RWPE2 (cell line): ENCODE measurements around the gene PIEZO1.
A peak's percentile ranks its signal among the peaks of the same experiment; 100 is the strongest.

Experiments
- ATAC-seq: fragments of 200-7000 bp; cut with Tn5 transposase; 3 replicates; pipeline ENCODE4 v1.9.1; 2021; ENCODE audit warnings: low read depth
- DNase-seq: peaks from one replicate; pipeline ENCODE4 v3.0.0-alpha.2; 2020; ENCODE audit warnings: low spot score
- H3K27ac ChIP-seq: fragments of 450-650 bp; 2 replicates; pipeline ENCODE4 v1.5.1; 2017; ENCODE audit warnings: mild to moderate bottlenecking; ENCODE audit not compliant: poor library complexity, severe bottlenecking
- H3K27me3 ChIP-seq: fragments of 250-450 bp; sonication (Bioruptor Pico); 2 replicates; pipeline ENCODE4 v1.5.1; 2021; ENCODE audit warnings: mild to moderate bottlenecking, moderate library complexity; ENCODE audit not compliant: insufficient read depth, poor library complexity, severe bottlenecking
- H3K36me3 ChIP-seq: fragments of 250-450 bp; sonication (Bioruptor Pico); 2 replicates; pipeline ENCODE4 v1.5.1; 2020; ENCODE audit warnings: low read depth, mild to moderate bottlenecking, moderate library complexity
- H3K4me1 ChIP-seq: fragments of 250-450 bp; sonication (Bioruptor Pico); 2 replicates; pipeline ENCODE4 v1.5.1; 2021; ENCODE audit warnings: mild to moderate bottlenecking, moderate library complexity; ENCODE audit not compliant: insufficient read depth, poor library complexity, severe bottlenecking
- H3K4me3 ChIP-seq: fragments of 250-450 bp; sonication (Bioruptor Pico); 2 replicates; pipeline ENCODE4 v1.5.1; 2021; ENCODE audit warnings: mild to moderate bottlenecking, moderate library complexity; ENCODE audit not compliant: severe bottlenecking
- H3K9me3 ChIP-seq: fragments of 250-450 bp; sonication (Bioruptor Pico); 2 replicates; pipeline ENCODE4 v1.5.1; 2021; ENCODE audit warnings: mild to moderate bottlenecking, moderate library complexity; ENCODE audit not compliant: severe bottlenecking
- CTCF ChIP-seq: fragments of 450-650 bp; IDR thresholded peaks from one replicate; pipeline ENCODE4 v1.5.1; 2017; ENCODE audit warnings: mild to moderate bottlenecking, moderate library complexity; ENCODE audit not compliant: poor library complexity, severe bottlenecking

PIEZO1 gene

GRCh38 chr16:88787579-88788314 is 2.7 kb upstream of the PIEZO1 start:
- no peaks in the 10 kb centered on the region for H3K9me3 ChIP-seq
- H3K27me3 ChIP-seq = peaks cover 4% of the 10 kb centered on the region
- H3K4me3 ChIP-seq = no peak overlapping the region
- no peaks in the 10 kb centered on the region for H3K36me3 ChIP-seq
- TF ChIP-seq CTCF = no peak
- ATAC-seq (no peak), DNase-seq (no peak)
- no peak overlapping the region for H3K27ac ChIP-seq
- peaks cover 7% of the 10 kb centered on the region for H3K4me1 ChIP-seq

GRCh38 chr16:88784856-88785105 is 239 bp downstream of the PIEZO1 start:
- TF ChIP-seq CTCF = no peak
- Histone ChIP-seq H3K27me3 (no peaks in the 10 kb centered on the region), H3K36me3 (peaks cover 4% of the 10 kb centered on the region; the same call in 1 of the 2 replicates), H3K27ac (peak overlapping the region; percentile 92), H3K4me1 (peaks cover 28% of the 10 kb centered on the region), H3K4me3 (peak overlapping the region; percentile 87), H3K9me3 (no peaks in the 10 kb centered on the region)
- DNase-seq (no peak), ATAC-seq (peak; percentile 4)

- peak; percentile 41 for ATAC-seq
- H3K27ac ChIP-seq = peak overlapping the region; percentile 92
- peak; percentile 47 for TF ChIP-seq CTCF
Measured at GRCh38 chr16:88784074-88784855, 755 bp downstream of the PIEZO1 start.

GRCh38 chr16:88783391-88784073 is 1.5 kb downstream of the PIEZO1 start:
- peaks cover 4% of the 10 kb centered on the region; the same call in 1 of the 2 replicates for H3K36me3 ChIP-seq
- peaks cover 28% of the 10 kb centered on the region for H3K4me1 ChIP-seq
- no peaks in the 10 kb centered on the region for H3K9me3 ChIP-seq
- ATAC-seq = peak; percentile 13; the same call in 2 of the 3 replicates
- no peaks in the 10 kb centered on the region for H3K27me3 ChIP-seq
- no peak for TF ChIP-seq CTCF
- peak overlapping the region; percentile 92 for H3K27ac ChIP-seq
- peak overlapping the region; percentile 87 for H3K4me3 ChIP-seq
- DNase-seq = no peak

More at GRCh38 chr16:88784074-88784855, 755 bp downstream of the PIEZO1 start:
- peaks cover 4% of the 10 kb centered on the region; the same call in 1 of the 2 replicates for H3K36me3 ChIP-seq
- H3K4me1 ChIP-seq = peaks cover 28% of the 10 kb centered on the region
- H3K4me3 ChIP-seq = peak overlapping the region; percentile 87
- peak; percentile 77 for DNase-seq
- no peaks in the 10 kb centered on the region for H3K9me3 ChIP-seq
- H3K27me3 ChIP-seq = no peaks in the 10 kb centered on the region
